Natural killer cell (primary cell): ENCODE measurements around the gene AUTS2. TPM values are rescaled to one million over a fixed set of nuclear protein-coding genes. Genes with fewer than 3 reads are reported as not detected.

Source experiments
- ATAC-seq, 3 donors: fragments of 150-1000 bp in 2 of 3; fragments of 200-7000 bp in 1 of 3; cut with Tn5 transposase; 1 replicate in 1 of 3; 2 replicates in 2 of 3; pipeline ENCODE4 v1.10.0; 2021; ENCODE audit warnings: mild to moderate bottlenecking in 2 of 3, moderate library complexity in 2 of 3
- DNase-seq, 2 donors: peaks; one replicate each; pipeline versions ENCODE4 v3.0.0 to v3.0.0-alpha.2; 2013 to 2021; ENCODE audit warnings: mixed read lengths in 1 of 2
- H3K27ac ChIP-seq: one replicate; pipeline ENCODE4 v1.5.1; 2013; ENCODE audit warnings: mild to moderate bottlenecking, low read length
- H3K27me3 ChIP-seq: one replicate; pipeline ENCODE4 v1.6.1; 2013; ENCODE audit warnings: low read length; ENCODE audit not compliant: control insufficient read depth, insufficient read depth
- H3K36me3 ChIP-seq: one replicate; pipeline ENCODE4 v1.6.1; 2013; ENCODE audit warnings: low read length; ENCODE audit not compliant: control insufficient read depth, insufficient read depth
- H3K4me1 ChIP-seq: one replicate; pipeline ENCODE4 v1.6.1; 2013; ENCODE audit warnings: low read length; ENCODE audit not compliant: control insufficient read depth, insufficient read depth
- H3K4me3 ChIP-seq: one replicate; pipeline ENCODE4 v1.5.1; 2013; ENCODE audit warnings: low read length
- H3K9me3 ChIP-seq: one replicate; pipeline ENCODE4 v1.6.1; 2013; ENCODE audit warnings: low read length; ENCODE audit not compliant: control insufficient read depth, insufficient read depth
- H3K27ac Mint-ChIP-seq, 2 donors: one replicate each; pipeline ENCODE4 v1.8.0; 2022; ENCODE audit warnings: mild to moderate bottlenecking in 2 of 2, mixed read lengths in 2 of 2, moderate library complexity in 1 of 2
- H3K27me3 Mint-ChIP-seq, 2 donors: one replicate each; pipeline ENCODE4 v1.8.0; 2022; ENCODE audit warnings: low read depth in 2 of 2, mixed read lengths in 2 of 2
- H3K36me3 Mint-ChIP-seq: one replicate; pipeline ENCODE4 v1.8.0; 2022; ENCODE audit warnings: mixed read lengths
- H3K4me1 Mint-ChIP-seq, 2 donors: one replicate each; pipeline ENCODE4 v1.8.0; 2022; ENCODE audit warnings: mixed read lengths in 2 of 2
- H3K4me3 Mint-ChIP-seq: one replicate; pipeline ENCODE4 v1.8.0; 2022; ENCODE audit warnings: mild to moderate bottlenecking, moderate library complexity, mixed read lengths
- H3K9me3 Mint-ChIP-seq, 2 donors: one replicate each; pipeline ENCODE4 v1.8.0; 2022; ENCODE audit warnings: mixed read lengths in 2 of 2
- CTCF ChIP-seq: fragments of 200-600 bp; IDR thresholded peaks from one replicate; pipeline ENCODE4 v1.8.0; 2022; ENCODE audit warnings: antibody characterized with exemption
- WGBS: methylation state at CpG from one replicate; pipeline ENCODE4 v1.1.7; 2013; ENCODE audit warnings: missing lambda C conversion rate; ENCODE audit not compliant: insufficient coverage; 5-methylcytosine and 5-hydroxymethylcytosine counted together
- intact Hi-C: fragments of 100-400 bp; cut with micrococcal nuclease; formaldehyde crosslinking; loops from one replicate; pipeline ENCODE4 v1.14.2; 2022
- total RNA-seq, 4 donors: library from RNA; stranded (reverse); fragments of 120-200 nt in 1 of 4; gene quantifications; one replicate each; pipeline versions ENCODE4 v1.2.3 to v1.2.4, GENCODE V29; 2013 to 2022

AUTS2 gene
- total RNA-seq, 3 donors from 2014 or later (not counting 1 experiment from before 2014, with no cell fraction given) = 147 to 197 (median 155) TPM

DNA sequence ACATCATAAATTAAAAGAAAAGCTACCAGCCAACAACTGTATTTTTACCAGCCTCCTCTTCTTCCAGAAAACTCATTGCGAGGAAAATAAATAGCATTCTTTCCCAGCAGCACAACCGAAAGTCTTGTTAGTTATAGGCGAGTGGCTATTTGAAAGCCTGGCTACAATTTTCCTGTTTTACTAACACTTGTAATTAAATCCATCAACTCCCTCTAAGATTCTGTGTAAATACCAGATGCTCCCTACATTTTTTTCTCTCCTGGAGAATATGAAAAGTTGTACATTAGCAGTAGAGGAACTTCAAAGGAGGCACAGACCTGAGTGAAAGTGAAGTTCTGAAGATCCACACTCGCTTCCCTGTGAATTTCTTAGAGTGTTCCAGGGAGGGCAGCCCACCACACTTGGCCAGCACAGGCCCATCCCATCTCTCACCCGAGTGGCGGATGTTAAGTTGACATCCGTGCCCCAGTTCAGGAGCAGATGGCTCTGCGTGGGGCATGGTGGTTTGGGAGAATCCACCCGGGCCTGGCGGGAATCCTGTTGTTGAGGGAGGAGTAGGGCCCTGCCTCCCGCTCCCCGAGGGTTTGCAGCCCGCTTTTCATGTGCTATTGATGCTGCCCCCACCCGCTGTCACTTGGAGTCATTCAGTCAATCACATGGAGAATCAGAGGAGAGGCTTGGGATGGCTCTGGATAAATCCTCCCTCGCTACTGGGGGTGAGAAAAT, 1082.6 kb downstream of the AUTS2 start:
- H3K4me3 Mint-ChIP-seq = peak overlapping the region; percentile 85
- Histone ChIP-seq H3K4me3 (no peak overlapping the region), H3K4me1 (peaks cover 40% of the 10 kb centered on the region), H3K27me3 (no peaks in the 10 kb centered on the region), H3K9me3 (no peaks in the 10 kb centered on the region), H3K27ac (no peak overlapping the region), H3K36me3 (no peaks in the 10 kb centered on the region)
- peak overlapping the region; percentile 89 to 95 for H3K27ac Mint-ChIP-seq
- no peak for DNase-seq
- no peaks in the 10 kb centered on the region for H3K27me3 Mint-ChIP-seq
- no peak for TF ChIP-seq CTCF
- intact Hi-C loops = no loop called here
- no peaks in the 10 kb centered on the region for H3K9me3 Mint-ChIP-seq
- peaks cover 66 to 69% of the 10 kb centered on the region in 2 donors for H3K4me1 Mint-ChIP-seq
- H3K36me3 Mint-ChIP-seq = no peaks in the 10 kb centered on the region
- ATAC-seq = no peak
- 98% methylated on average over 14 of the region's 15 CpGs for WGBS

- Histone ChIP-seq H3K9me3 (no peaks in the 10 kb centered on the region), H3K4me3 (no peak overlapping the region), H3K4me1 (peaks cover 40% of the 10 kb centered on the region), H3K36me3 (no peaks in the 10 kb centered on the region), H3K27me3 (no peaks in the 10 kb centered on the region), H3K27ac (peak overlapping the region; percentile 67)
- H3K4me1 Mint-ChIP-seq = peaks cover 64 to 66% of the 10 kb centered on the region in 2 donors
- no peaks in the 10 kb centered on the region for H3K27me3 Mint-ChIP-seq
- ATAC-seq = peak; percentile 55 to 70 (median 66)
- TF ChIP-seq CTCF = no peak
- H3K36me3 Mint-ChIP-seq = no peaks in the 10 kb centered on the region
- H3K9me3 Mint-ChIP-seq = no peaks in the 10 kb centered on the region
- H3K4me3 Mint-ChIP-seq = peak overlapping the region; percentile 82
- peak in 1 of 2 donors; percentile 60 for DNase-seq
- intact Hi-C loops = no loop called here
- H3K27ac Mint-ChIP-seq = peak overlapping the region; percentile 82 to 89
- 47% methylated on average over 10 of the region's 12 CpGs for WGBS
Observed at GRCh38 chr7:70681469-70682350, 1083.4 kb downstream of the AUTS2 start.

GRCh38 chr7:70684173-70684572, 1085.9 kb downstream of the AUTS2 start:
- Mint-ChIP-seq H3K27ac (no peak overlapping the region), H3K9me3 (no peaks in the 10 kb centered on the region), H3K4me1 (peaks cover 43 to 47% of the 10 kb centered on the region in 2 donors), H3K4me3 (no peak overlapping the region), H3K36me3 (no peaks in the 10 kb centered on the region), H3K27me3 (no peaks in the 10 kb centered on the region)
- no peak for TF ChIP-seq CTCF
- WGBS = 98% methylated on average over 6 of the region's 8 CpGs
- Histone ChIP-seq H3K9me3 (no peaks in the 10 kb centered on the region), H3K36me3 (no peaks in the 10 kb centered on the region), H3K4me3 (no peak overlapping the region), H3K27me3 (no peaks in the 10 kb centered on the region), H3K4me1 (peaks cover 28% of the 10 kb centered on the region), H3K27ac (no peak overlapping the region)
- intact Hi-C loops = no loop called here
- DNase-seq (no peak), ATAC-seq (no peak)
